Activated naive CD4-positive, alpha-beta T cell treated with anti-CD3 and anti-CD28 coated beads, Interleukin-2, amount 50 U/mL, for 16 hours (primary cell): ENCODE data around the gene CALHM2.

Source experiments
- DNase-seq: peaks from one replicate; pipeline ENCODE4 v3.0.0-alpha.2; 2020

The CALHM2 gene

DNA sequence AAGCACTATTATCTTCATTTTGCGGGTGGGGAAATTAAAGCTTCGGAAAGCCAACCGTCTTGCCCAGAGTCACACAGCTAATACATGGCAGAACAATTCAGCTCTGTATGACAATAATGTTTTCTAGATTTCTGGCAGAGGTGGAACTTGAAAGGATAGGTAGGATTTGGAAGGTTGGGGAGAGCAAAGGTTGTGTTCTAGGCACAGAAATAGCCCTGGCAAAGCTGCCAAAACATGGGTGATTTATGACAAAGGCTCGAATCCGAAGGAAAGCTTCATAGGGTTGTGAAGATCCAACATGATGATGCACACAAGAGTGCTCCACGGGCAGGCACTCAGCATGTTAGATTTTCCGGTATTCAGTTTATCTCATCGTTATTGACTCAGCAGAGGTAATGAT, 36.6 kb downstream of the CALHM2 start:
- DNase-seq, result no peak

DNA sequence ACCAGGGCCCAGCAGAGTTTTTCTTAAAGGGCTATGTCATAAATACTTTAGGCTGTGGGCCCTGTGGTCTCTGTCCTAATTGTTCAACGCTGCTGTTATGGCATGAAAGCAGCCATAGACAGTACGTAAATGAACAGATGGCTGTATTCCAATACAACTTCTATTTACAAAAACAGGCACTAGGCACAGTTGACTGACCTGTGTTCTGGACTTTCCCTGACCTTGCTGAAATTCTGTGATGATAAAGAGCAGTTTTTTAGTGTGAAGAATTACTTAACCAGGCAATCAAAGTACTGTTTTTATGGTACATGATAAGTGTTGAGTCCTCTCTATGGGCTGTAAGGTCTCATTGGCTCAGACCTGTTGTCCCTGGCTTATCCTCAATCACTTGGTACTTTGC, 38.6 kb downstream of the CALHM2 start:
- no peak for DNase-seq

DNA sequence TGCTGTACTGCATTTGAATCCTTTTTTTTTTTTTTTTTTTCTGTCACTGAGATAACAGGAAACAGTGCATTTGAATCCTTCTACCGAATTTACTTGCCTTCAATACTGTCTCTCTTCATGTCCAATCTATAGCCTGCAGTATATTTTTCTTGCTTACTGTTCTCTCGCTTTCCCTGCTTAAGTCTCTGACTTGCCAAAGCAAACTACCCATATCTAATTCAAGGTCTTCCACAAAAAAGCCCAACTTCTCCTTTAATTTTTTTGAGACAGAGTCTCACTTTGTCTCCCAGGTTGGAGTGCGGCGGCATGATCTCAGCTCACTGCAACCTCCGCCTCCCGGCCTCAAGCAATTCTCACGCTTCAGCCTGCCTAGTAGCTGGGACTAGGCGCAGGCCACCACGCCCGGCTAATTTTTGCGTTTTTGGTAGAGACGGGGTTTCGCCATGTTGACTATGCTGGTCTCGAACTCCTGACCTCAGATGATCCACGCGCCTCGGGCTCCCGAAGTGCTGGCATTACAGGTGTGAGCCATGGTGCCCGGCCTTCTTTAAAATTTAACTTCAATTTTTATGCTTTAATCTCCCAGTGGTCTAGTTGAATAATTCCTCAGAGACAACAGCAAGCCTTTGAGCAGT, 54.9 kb downstream of the CALHM2 start:
- no peak for DNase-seq

DNA sequence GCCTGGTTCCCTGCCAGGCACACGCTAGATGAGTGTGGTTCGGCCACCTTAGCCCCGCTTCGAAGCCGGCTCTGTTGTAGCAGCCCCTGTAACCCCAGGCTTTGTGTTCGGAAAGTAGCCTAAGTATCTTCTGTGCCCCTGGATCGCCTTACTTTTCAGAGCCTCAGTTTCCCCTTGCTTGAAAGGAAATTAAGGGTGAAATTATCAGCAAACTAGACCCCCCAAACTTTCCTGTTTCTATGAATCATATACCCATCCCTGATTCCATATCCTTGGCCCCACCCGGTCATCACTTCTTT, 55.4 kb downstream of the CALHM2 start:
- DNase-seq, result no peak
